ENCODE measurements around the gene CHAMP1. TPM values are rescaled to one million over a fixed set of nuclear protein-coding genes. Genes with fewer than 3 reads are reported as not detected.

Gene CHAMP1
- total and polyA plus RNA-seq, 2 donors (not counting 3 experiments of a cell fraction or from before 2014, with no cell fraction given), result 19.2 to 24.1 TPM

GRCh38 chr13:114296902-114297301 is 17.4 kb upstream of the CHAMP1 start:
- no peak for DNase-seq (ENCODE audit: low read depth, low spot score)
- intact Hi-C loops (cut with micrococcal nuclease) (no loop called here), dilution Hi-C loops (cut with MboI; ENCODE audit: extremely low pct_ligation_motif_present, low sequenced_read_pairs) (no loop called here)
- Histone ChIP-seq H2AFZ (ENCODE audit: low read depth, low read length) (no peak overlapping the region), H3K27me3 (ENCODE audit: control insufficient read depth in 2 of 2, insufficient read depth in 2 of 2, low read length in 2 of 2) (no peaks in the 10 kb centered on the region), H3K4me2 (ENCODE audit: insufficient read depth, low read length) (no peak overlapping the region), H3K9me1 (replicated peaks; ENCODE audit: control insufficient read depth, extremely low read depth, insufficient read depth, low read length) (no peaks in the 10 kb centered on the region), H3K79me2 (ENCODE audit: control insufficient read depth, insufficient read depth, low read length) (peaks cover 1% of the 10 kb centered on the region), H3K27ac (ENCODE audit: insufficient read depth, low read depth, low read length) (no peak overlapping the region), H3K4me1 (ENCODE audit: control insufficient read depth, extremely low read depth, insufficient read depth, low read length) (no peaks in the 10 kb centered on the region), H4K20me1 (replicated peaks; ENCODE audit: control insufficient read depth, extremely low read depth, insufficient read depth, low read length) (no peaks in the 10 kb centered on the region), H3K9ac (replicated peaks; ENCODE audit: extremely low read depth, insufficient read depth, low read length) (no peak overlapping the region), H3K4me3 (replicated peaks in 1 of 3; ENCODE audit: insufficient read depth in 1 of 3, low read depth in 1 of 3, low read length in 3 of 3) (no peak overlapping the region), H3K36me3 (ENCODE audit: control insufficient read depth in 2 of 2, extremely low read depth in 1 of 2, insufficient read depth in 2 of 2, low read length in 2 of 2) (peaks cover 12 to 22% of the 10 kb centered on the region in 2 experiments), H3K9me3 (replicated peaks; ENCODE audit: control insufficient read depth, insufficient read depth, low read length) (no peaks in the 10 kb centered on the region)
- TF ChIP-seq FOS (IDR thresholded peaks at IDR 0.05; ENCODE audit: borderline replicate concordance, insufficient read depth, low read length) (no peak), JUN (IDR thresholded peaks at IDR 0.05; ENCODE audit: borderline replicate concordance, insufficient read depth, insufficient read length, low read depth) (no peak), EZH2 (IDR thresholded peaks at IDR 0.05; ENCODE audit: borderline replicate concordance, low read depth, low read length, severe bottlenecking) (no peak), GATA2 (IDR thresholded peaks at IDR 0.05; ENCODE audit: insufficient read depth, insufficient read length, low read depth, low read length) (no peak), MAX (IDR thresholded peaks at IDR 0.05; ENCODE audit: insufficient read depth, insufficient read length) (no peak), CTCF (IDR thresholded peaks at IDR 0.05; ENCODE audit: extremely low read depth in 1 of 2, insufficient read depth in 1 of 2, low read depth in 1 of 2, low read length in 2 of 2) (no peak), MYC (IDR thresholded peaks at IDR 0.05; ENCODE audit: low read depth, low read length) (no peak), POLR2A (IDR thresholded peaks at IDR 0.05; ENCODE audit: low read depth, low read length) (no peak), POLR2AphosphoS5 (IDR thresholded peaks at IDR 0.05; ENCODE audit: insufficient read depth, low read depth, low read length) (no peak)
- ChIA-PET CTCF (no interaction called here), POLR2A (no interaction called here)
- no TSS peak for BruUV-seq (replicated peaks)
- FAIRE-seq, result no peak

Data from endothelial cell of umbilical vein (primary cell).